CD4-positive, alpha-beta T cell treated with Interferon alpha-2 for 1 hour (primary cell): ENCODE measurements around the gene NUP188.

ENCODE experiments used
- DNase-seq, 2 donors: peaks; one replicate each; pipeline ENCODE4 v3.0.0-alpha.2; 2020 to 2022

NUP188 gene, protein sequence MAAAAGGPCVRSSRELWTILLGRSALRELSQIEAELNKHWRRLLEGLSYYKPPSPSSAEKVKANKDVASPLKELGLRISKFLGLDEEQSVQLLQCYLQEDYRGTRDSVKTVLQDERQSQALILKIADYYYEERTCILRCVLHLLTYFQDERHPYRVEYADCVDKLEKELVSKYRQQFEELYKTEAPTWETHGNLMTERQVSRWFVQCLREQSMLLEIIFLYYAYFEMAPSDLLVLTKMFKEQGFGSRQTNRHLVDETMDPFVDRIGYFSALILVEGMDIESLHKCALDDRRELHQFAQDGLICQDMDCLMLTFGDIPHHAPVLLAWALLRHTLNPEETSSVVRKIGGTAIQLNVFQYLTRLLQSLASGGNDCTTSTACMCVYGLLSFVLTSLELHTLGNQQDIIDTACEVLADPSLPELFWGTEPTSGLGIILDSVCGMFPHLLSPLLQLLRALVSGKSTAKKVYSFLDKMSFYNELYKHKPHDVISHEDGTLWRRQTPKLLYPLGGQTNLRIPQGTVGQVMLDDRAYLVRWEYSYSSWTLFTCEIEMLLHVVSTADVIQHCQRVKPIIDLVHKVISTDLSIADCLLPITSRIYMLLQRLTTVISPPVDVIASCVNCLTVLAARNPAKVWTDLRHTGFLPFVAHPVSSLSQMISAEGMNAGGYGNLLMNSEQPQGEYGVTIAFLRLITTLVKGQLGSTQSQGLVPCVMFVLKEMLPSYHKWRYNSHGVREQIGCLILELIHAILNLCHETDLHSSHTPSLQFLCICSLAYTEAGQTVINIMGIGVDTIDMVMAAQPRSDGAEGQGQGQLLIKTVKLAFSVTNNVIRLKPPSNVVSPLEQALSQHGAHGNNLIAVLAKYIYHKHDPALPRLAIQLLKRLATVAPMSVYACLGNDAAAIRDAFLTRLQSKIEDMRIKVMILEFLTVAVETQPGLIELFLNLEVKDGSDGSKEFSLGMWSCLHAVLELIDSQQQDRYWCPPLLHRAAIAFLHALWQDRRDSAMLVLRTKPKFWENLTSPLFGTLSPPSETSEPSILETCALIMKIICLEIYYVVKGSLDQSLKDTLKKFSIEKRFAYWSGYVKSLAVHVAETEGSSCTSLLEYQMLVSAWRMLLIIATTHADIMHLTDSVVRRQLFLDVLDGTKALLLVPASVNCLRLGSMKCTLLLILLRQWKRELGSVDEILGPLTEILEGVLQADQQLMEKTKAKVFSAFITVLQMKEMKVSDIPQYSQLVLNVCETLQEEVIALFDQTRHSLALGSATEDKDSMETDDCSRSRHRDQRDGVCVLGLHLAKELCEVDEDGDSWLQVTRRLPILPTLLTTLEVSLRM (N-terminal part only)

DNA sequence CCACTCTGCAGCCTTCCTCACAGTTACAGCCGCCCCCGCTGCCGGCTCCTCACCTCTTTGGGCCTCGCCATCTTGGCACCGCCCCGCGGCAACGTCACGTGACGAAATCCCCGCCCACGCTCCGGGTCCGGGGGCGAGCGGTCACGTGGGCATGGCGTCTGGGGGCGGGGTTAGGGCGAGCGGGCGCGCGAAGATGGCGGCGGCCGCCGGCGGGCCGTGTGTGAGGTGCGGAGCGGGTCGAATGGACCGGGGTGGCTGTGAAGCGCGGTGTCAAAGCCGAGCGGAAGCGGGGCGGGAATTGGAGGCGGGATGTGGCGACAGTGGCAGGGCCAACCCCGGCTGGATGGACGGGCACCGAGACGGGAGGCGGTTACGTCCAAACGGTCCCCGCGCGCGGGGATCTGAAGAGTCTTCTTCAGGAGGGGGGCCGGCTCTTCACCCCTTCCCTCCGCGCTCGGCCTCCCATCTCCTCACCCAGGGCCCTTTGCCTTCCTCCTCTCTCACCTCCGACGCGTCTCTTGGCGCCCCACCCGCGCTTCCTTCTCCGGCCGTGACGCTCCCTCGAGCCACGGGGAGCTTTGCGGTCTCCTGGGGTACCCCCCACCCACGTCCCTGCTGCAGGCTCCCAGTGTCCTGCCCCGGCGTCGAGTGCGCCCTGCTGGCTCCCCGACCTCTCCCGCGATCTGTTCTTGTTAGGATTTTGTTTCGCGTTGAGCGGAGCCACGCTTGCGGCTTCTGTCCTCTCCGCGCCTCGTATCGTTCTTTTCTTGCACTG is at the start of gene NUP188, which contains the start of gene DOLK:
TSS of gene NUP188 (plus strand) at position 173 of the 775 bp plus-strand sequence. CDS start at position 194, 21 bp downstream.
TSS of gene DOLK (minus strand) at position 77 of the 775 bp plus-strand sequence. CDS start 300 bp downstream, outside the sequence.
- peak; percentile 95 to 98 for DNase-seq

DNA sequence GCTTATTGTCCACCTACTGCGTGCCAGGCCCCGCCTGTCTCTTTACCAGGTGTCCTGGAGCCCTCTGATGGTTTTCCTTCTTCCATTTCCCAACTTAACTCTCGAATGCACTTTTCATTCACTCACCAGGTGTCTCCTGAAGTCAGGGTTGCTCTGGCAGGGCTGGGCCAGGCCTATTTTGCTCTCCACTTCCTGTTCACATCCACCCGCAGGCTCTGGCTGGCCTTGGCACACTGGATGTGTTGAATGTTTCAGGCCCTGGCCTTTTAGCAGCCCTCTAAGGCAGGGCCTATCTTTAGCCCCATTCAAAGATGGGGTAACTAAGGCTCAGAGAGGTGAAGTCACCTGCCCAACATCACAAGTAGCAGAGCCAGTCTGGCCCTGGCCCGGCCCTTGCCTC is 49.1 kb upstream of the NUP188 start:
- DNase-seq = no peak

DNA sequence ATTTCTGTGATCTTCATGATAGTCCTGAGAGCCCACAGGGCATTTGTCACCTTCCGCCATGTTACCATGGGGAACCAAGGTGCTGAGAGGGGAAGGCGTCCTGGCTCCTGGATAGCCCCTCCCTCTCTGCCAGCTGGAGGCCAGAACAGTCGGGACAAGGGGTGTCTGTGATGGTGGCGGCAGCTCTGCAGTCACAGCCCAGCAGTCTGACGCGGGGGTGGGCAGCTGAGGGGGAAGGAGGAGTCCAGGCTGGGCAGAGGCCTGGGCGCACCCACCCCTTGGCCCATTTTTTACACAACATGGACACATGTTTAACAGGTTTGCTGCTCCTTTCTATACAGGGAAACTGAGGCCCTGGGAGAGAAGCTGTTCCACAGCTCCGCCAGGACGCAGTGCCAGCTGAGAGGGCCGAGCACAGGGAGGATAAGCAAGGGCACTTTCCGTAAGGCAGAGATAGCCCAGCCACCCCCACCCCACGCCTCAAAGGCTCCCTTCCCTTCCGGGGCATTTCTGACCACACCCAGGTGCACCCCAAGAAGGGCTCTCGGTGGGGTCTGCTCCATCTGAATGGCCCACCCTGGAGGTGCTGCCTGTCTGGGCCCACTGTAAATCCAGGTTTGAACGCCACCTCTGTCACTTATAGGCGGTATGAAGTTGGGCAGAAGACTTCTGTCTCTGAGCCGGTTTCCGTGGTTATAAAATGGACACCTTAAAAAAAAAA is 48.5 kb upstream of the NUP188 start:
- no peak for DNase-seq

DNA sequence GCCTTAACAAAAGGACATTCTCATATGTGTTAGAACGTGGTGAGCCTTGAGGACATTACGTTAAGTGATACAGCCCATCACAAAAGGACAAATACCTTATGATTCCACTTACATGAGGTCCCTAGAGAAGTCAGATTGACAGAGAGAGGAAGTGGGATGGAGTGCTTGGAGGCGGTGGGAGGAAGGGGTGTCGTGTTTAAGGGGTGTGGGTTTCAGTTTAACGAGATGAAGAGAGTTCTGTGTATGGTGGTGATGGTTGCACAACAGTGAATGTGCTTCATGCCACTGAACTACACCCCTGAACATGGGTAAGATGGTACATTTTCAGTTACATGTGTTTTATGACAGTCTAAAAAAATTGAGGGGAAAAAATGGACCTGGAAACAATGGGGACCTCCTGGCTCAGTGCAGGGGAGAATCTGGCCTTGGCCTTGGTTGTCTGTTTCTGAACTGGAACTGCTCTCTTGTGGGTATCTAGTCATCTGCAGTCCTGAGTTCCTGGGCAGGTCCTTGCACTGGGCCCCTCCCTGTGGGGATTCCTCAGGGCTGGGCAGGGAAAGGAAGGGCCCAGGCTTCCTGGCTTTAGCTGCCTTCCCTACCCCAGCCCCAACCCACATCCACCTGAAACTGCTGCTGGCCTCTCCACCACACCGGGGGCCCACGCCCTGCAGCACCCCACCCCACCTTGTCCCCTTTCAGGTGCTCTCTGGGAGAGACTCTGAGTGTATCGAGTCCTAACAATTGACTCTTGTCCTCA is 47.8 kb upstream of the NUP188 start:
- peak in 1 of 2 donors; percentile 44 for DNase-seq

DNA sequence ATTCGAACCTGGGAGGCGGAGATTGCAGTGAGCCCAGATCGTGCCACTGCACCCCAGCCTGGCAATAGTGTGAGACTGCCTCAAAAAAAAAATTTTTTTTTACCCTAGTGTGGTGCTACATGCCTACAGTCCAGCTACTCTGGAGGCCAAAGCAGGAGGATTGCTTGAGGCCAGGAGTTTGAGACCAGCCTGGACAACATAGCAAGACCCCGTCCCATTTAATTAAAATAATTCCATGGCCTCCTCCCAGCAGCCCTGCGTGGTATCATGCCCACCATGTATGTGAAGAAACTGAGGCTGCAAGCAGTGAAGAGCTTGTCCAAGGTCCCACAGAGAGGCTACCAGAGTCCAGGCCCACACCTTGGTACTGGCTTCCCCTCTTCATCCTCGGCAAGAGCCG is 46.1 kb upstream of the NUP188 start:
- no peak for DNase-seq

DNA sequence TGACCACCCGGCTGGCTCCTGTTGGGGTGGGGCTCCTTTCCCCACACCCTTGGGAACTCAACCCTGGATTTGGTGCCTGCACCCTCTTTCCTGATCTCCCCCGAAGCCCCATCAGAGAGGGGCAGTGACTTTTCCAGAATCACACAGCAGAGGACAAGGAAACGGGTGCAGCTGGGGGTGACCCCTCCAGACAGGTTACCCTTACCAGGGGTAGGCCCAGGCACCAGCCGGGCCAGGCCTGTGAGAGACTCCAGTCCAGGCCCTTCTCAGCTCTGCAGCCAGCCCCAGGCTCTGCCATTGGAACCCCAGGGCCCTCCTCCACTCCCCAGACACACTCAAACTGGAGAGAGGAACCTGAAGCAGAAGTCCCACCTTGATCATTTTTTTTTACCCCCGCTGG is 45.7 kb upstream of the NUP188 start:
- no peak for DNase-seq

DNA sequence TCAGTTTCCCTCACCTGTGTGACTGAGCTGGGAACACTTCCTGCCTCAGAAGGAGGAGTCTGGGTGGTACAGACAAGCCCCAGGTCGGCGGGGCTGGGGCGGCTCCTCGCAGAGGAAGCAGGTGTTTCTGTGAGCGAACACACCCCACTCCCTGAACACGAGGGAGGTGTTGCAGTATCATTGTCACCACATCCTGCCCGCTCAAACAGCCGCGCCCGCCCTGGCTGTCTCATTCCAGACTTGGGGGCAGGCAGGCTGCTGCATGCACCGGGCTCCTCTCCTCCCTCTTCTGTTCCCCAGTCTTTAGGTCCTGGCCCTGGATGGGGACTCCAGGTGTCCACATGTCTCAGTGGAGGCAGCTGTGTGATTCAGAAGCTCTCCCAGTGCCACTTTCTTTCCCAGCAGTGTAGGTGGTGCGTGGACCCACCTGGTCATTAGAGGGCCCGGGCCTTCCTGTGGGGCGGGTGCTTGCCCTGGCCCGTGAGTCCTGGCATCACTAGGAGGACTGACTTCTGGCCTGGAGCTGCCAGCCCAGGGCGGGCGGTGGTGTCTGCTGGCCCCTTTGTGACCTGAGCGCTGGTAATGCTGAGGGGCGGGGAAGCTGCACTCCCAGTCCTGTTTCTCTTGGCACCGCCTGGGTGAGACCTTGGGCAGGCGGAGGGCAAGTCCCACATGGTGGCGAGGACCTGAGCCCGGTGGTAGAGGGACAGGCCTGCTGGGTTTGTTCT is 45.0 kb upstream of the NUP188 start:
- DNase-seq = peak; percentile 82 to 87

DNA sequence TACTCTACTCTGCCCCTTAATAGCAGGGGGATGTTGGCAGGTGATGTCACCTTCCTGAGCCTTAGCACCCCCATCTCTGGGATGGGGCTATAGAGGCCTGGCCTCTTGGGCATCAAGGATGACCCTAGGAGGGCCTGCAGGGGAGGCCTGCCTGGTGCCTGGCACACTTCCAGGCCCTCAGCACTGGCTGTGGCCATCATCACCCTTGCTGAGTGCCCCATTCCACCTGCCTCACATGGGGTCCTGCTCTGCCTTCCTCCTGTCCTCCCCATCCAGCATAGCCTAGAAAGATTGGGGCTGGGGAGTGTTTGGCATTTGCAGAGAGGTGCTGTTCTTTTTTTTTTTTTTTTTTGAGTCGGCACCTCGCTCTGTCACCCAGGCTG is 44.4 kb upstream of the NUP188 start:
- DNase-seq = no peak

DNA sequence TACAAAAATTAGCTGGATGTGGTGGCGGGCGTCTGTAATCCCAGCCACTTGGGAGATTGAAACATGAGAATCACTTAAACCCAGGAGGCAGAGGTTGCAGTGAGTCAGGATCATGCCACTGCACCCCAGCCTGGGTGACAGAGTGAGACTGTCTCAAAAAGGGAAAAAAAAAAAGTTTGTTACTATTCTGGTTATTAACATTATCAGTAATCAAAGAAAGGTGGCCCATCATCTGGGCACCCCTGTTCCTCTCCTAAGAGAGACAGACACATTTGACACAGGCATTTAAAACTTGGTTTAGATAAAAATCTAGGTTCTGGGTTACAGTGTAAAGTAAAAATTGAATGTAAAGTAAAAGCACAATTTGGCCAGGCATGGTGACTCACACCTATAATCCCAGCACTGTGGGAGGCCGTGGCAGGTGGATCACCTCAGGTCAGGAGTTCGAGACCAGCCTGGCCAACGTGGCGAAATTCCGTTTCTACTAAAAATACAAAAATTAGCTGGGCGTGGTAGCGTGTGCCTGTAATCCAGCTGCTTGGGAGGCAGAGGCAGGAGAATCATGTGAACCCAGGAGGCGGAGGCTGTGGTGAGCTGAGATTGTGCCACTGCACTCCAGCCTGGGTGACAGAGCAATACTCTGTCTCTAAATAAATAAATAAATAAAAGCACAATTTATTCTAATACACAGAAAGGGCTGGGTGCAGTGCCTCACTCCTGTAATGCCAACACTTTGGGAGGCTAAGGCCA is 43.5 kb upstream of the NUP188 start:
- no peak for DNase-seq

DNA sequence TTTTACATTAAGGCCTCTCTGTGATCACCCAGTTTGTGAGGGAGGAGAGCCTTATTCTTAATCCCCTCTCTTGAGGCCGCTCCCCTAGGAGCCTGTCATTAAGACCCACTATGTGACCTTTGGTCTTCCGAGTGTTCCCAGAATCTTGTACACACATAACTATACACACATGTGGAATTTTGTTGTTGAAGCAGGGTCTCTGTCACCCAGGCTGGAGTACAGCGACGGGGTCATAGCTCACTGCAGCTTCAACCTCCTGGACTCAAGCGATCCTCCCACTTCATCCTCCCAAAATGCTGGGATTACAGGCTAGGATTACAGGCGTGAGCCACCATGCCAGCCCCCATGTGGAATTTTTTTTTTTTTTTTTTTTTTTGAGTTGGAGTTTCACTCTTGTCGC is 41.5 kb upstream of the NUP188 start:
- no peak for DNase-seq

DNA sequence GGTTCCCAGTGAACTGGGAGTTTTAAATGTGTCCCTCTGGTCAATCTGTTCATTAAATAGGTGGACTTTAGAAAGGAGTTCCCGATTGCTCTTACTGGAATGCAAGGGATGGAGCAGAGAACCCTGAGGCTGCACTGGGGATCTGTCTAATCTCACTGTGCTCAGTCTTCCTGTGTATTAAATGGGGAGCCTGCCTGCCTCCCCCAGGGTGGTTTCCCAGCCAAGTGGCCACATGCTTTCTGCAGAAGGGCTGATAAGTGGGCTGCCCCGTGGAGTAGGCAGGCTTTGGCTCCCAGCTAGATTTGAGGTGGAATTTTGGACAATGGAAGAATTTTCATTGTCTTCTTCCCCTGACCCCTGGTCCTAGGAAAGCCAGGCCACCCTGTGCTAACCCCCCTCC is 40.8 kb upstream of the NUP188 start:
- DNase-seq = no peak

DNA sequence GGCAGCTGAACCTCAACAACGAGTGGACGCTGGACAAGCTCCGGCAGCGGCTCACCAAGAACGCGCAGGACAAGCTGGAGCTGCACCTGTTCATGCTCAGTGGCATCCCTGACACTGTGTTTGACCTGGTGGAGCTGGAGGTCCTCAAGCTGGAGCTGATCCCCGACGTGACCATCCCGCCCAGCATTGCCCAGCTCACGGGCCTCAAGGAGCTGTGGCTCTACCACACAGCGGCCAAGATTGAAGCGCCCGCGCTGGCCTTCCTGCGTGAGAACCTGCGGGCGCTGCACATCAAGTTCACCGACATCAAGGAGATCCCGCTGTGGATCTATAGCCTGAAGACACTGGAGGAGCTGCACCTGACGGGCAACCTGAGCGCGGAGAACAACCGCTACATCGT is 39.1 kb upstream of the NUP188 start:
- no peak for DNase-seq

DNA sequence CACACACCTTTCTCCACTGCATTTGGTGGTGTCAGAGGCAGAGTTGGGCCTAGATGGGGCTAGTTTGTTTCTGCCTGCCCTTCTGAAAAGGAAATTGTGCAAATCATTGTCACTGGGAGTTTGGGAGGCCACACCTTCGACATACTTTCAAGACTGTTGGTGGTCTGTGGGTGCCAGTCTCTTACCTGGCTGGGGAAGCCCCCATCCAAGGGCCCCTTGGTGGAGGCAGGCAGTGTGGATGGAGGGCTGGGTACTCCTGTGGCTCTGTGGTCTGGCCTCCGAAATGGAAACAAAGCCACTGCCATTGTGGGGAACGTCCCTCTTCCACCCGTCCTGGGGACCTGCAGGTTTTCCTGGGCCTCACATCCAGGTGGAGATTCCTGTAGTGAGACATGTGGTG is 37.6 kb upstream of the NUP188 start:
- DNase-seq = no peak

DNA sequence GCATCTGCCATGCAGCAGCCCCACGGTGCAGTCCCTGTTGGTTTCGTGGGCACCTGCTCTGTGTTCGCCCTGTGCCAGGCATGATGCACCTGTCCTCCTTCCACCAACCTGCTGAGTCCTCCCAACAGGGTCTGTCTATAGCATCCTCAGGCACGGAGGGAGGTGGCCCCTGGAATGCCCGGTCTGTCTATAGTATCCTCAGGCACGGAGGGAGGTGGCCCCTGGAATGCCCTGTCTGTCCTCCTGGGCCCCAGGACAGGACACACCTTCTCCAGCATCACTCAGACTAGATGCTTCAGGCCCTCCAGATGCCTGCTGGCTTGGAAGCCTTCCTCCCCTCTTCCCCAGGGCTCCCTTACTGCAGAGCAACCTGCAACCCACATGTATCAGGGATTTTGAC is 36.6 kb upstream of the NUP188 start:
- no peak for DNase-seq

DNA sequence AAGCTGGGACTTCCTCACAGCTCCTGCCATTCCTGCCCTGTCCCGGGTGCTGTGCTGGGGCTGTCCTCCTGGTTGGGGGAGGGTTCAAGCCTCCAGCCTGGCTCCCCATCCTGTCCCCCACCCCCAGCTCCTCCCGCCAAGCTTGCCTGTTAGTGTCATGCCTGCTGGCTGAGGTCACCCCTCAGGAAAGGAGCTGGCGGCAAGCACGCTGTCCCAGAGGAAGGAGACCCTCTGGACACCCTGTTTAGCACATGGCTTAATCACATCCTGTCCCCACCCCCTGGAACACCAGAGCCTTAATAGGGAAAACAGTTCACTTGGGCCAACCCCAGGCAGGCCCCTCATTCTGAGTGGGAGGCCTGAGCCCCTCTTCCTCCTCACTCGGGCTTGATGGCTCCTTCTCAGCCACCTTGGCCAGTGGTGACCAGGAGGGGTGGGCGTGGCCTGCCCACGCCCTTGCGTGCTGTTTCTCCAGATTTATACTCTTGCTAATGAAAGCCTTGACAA is 35.9 kb upstream of the NUP188 start:
- no peak for DNase-seq

DNA sequence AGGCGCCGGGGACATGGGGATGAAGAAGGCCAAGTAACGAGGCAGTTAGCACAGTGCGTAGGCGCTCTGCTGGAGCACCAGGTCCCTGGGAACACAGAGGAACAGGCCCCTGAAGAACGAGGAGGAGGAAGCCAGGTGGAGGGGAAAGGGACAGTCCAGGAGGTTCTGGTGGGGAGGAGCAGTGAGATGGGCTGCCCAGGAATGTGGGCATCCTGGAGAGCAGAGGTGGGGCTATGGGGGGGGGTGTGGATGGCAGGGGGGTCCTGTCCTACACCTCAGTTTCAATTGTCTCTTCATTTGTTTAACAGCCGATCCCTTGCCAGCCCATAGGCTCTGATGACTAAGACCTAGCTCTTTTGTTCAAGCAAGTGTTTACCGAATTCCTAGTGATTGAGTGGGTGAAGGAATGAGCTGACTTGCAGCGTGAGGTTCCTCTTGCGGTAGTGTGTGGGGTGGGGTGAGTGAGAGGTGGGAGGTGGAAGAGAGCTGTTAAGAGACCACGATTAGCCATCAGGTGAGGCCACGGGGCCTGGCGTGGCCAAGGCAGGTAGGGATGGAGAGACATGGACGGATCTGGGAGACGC is 35.1 kb upstream of the NUP188 start:
- no peak for DNase-seq

DNA sequence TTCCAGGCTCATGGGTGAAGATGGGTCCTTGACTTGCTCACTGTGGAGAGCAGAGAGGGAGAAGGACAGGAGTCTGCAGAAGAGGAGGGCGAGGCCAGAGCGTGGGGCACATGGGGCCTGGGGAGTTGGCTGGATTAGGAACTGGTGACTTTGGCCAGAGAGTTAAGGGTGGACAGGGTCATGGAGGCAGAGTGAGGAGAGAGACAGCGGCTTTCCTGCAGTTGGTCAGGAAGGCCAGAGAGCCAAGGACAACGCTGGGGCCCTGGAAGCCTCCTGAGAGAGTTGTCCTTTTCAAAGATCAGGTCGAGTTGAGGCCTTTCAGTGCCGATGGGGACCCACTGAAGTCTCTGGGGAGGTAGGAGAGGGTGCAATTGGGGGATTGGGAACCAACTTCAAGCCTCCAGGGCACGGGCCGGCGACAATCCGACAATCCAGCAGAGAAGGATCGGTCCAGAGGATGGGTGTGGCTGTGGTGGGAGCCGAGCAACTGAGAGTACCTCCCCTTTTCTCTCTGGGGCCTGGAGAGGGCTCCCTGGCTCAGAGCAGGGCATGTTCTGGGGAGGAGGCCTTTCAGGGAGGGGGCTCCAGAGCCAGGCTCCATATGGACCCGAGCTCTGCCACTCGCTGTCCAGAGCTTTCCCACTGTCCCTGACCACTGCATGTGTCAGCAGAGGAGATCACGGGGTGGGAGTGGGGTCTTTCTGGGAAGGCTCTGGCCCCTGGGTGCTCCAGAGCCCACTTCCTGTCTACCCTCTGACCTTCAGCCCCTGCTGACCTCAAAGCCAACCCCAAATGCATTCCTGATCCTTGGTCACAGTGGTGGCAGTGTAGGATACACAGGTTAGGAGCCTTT is 34.2 kb upstream of the NUP188 start:
- DNase-seq = no peak
